Subcutaneous adipose tissue (tissue), 4 donors: ENCODE data around the gene TMEM143. TPM values are rescaled to one million over a fixed set of nuclear protein-coding genes. Genes with fewer than 3 reads are reported as not detected.

Experiments
- total RNA-seq, 4 donors: library from RNA; depleted of rRNA; stranded (reverse); fragments of >200 nt; gene quantifications; one replicate each; pipeline ENCODE4 v1.1.0, GENCODE V29; 2016
- TF ChIP-seq, protein P1 (sequence below): fragments of 450-650 bp; IDR thresholded peaks from one replicate; pipeline ENCODE4 v1.5.1; 2016; ENCODE audit warnings: low read depth, mild to moderate bottlenecking, control low read depth, antibody characterized with exemption, moderate library complexity

TMEM143 gene
- total RNA-seq, 4 donors from 2014 or later, result 4.8 to 16.0 (median 7.0) TPM

DNA sequence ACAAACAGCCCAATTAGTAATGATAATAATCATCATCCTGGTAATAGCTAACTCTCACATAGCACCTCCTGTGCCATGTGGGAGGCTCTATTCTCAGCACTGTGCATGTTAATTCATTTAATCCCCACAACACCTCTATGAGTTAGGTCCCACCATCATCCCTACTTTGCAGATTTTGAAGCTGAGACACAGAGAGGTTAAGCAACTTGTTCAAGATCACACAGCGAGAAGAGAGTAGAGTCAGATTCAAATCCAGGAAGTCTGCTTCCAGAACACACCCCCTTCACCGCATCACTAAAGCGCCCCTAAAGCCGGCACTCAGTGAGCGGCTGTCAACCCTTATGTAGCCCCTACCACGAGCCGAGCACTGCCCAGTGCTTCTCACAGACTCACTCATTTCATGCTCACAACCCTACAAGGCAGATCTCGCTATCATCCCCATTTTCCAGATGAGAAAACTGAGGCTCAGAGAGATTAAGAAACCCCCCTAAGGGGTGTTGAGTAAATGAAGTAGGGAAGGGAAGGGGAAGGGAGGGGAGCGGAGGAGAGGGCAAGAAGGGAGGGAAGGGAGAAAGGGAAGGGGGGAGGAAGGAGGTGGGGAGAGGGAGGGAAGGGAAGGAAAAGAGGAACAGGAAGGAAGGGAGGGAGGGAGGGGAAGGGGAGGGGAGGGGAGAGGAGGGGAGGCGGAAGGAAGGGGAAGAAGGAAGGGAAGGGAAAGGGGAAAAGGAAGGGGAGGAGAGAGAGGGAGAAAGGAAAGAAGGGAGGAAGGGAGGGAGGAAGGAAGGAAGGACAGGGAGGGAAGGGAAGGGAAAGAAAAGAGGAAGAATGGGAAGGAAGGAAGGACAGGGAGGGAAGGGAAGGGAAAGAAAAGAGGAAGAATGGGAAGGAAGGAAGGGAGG lies 22.0 kb downstream of the TMEM143 start:
- TF ChIP-seq, protein P1, sequence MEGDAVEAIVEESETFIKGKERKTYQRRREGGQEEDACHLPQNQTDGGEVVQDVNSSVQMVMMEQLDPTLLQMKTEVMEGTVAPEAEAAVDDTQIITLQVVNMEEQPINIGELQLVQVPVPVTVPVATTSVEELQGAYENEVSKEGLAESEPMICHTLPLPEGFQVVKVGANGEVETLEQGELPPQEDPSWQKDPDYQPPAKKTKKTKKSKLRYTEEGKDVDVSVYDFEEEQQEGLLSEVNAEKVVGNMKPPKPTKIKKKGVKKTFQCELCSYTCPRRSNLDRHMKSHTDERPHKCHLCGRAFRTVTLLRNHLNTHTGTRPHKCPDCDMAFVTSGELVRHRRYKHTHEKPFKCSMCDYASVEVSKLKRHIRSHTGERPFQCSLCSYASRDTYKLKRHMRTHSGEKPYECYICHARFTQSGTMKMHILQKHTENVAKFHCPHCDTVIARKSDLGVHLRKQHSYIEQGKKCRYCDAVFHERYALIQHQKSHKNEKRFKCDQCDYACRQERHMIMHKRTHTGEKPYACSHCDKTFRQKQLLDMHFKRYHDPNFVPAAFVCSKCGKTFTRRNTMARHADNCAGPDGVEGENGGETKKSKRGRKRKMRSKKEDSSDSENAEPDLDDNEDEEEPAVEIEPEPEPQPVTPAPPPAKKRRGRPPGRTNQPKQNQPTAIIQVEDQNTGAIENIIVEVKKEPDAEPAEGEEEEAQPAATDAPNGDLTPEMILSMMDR, result no peak

DNA sequence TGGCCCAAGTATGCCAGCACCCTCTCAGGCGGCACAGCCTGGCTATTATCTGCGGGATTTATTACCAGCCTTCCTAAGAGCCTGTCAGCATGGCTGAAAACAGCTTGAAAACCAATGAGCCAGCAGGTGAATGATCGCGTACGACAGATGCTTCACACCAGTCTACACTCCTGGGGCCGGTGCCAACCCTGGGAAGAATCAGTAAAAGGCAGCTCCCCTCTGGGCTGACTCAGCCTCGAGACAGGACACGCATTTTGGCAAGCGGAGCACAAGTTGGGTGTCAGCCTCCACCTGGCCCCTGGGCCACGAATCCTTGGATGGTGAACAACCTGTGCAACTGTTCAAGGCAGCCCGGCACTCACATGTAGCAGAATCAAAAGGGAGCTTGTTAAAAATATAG lies 22.7 kb downstream of the TMEM143 start:
- TF ChIP-seq, protein P1, result no peak

DNA sequence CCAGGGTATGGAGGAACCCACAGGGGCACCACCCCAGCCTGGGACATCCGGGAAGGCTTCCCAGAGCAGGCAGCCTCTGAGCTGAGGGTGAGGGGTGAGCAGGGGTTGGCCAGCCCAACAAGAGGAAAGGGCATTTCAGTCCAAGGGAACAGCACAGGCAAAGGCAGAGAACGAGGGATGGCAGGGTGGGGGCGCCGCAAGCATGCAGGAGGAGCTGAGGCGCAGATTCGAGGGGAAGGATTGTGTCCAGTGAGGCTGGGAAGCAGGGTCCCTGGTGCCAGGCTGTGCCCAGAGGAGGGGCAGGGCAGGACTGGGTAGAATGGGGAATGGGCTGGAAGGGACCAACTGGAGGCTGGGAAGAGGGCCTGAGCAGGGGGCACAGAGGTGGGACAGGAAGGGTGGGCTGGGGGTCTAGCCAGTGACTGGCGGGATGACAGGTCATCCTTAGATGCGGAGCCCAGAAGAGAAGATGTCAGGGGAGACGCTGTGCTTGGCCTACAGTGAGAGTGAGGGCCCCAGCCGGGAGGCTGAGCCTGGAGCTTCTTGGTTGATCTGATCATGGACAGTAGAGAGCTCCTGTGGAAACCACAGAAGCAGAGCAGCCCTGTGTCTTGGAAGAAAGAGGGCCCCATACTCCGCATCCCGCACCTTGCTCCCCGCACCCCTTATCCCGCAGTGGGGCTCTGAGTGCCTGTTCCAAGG lies 24.8 kb downstream of the TMEM143 start:
- TF ChIP-seq, protein P1, result no peak

DNA sequence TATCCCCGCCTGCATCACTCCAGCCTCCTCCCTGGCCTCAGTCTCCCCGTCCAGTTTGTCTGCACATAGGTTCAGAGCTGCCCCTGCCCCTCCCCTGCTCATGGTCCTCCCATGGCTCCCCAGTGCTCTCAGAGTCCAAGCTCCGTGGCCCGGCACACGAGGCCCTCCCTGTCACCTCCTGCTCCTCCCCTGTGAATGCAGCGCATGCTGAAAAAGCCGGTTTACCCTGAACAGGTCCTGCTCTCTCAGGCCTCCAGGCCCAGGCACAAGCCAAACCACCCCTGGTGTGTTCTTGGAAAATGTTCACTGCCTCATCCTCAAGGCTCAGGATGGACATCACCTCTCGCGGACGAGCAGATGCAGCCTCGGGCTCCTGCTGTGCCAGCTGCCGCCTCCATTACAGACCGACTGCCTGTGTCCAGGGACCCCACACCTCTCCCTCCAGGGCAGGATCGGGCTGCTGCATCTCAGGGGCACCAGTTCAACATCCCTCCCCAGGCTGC lies 25.4 kb downstream of the TMEM143 start:
- TF ChIP-seq, protein P1, result no peak

DNA sequence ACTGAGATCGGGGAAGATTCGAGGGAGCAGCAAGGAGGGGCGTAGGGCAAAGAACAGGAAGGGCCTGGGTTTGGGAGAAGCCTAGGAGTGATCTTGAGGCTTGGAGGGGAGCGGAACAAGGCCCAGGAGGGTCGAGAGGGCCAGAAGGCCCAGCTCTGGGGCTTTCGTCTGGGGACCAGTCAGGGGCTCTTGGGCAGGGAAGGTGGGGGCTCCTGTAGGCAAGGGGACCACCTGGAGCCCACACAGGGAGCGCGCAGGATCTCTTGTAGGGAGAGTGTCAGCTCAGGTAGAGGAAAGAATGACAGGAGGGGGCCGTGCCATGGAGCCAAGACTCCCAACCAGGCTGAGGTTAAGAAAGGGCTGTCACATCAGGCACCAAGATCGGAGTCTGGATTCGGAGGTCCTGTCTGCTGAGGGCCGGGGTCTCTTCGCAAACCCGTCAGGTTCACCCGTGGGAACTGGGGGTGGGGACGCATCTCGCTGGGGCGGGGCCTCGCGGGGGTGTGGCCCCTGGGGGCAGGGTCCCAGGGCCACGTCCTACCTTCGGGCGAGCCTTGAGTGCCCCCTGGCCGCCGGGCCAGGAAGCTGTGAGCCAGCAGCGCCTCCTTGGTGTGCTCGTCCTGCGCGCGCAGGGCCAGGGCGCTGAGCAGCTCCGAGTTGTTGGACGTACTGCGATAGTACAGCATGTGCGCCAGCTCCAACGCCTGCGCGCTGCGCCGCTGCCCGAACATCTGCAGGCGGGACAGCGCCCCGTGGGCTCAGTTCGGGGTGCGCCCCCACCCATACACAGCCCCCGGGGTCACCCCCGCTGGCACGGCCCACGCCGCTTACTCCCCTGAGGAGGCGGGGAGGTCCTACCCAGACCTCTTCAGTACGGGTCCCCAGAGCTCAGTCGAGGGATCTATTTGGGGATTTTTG lies 30.0 kb downstream of the TMEM143 start:
- TF ChIP-seq, protein P1, result no peak

DNA sequence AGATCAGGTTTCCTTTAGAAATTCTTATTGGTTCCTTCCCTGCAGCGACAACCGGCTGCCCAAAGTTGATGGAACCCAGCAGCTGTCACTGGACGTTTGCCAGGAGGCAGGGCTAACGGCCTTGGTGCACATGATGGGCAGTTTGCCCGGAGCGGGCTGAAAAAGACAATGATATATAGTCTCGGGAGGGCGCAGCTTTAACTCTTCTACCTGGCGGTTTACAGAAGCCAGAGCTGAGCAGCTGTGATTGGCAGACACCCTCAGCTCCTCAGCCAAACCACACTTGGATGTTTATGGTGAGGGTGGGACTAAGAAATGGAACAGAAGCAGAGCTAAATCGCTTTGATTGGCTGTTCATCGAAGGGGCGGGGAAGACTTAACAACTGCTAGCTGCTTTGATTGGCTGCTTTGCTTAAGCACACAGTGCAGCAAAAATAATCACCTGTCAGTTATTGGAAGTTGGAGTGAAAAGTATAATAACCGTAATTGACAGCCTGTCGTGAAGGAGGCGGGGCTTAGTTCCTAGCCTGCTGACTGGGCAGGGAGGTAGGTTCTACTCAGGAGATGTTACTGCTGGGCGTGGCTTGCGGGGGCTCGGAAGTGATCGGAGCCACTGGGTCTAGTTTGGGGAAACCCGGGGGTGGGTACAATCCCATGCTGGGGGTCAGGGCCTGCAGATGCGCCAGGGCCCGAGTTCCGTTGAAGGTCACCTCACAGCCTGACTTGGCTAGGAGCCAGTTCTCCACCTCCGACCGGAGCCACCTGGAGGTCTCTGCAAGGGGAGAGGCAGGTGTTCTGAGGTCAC lies 30.9 kb downstream of the TMEM143 start:
- TF ChIP-seq, protein P1, result no peak
